GM10847 (cell line): ENCODE measurements around the gene DNAJB13.

Experiments used
- POLR2A ChIP-seq: IDR thresholded peaks from 2 replicates; pipeline ENCODE4 v1.6.1; 2011; ENCODE audit not compliant: insufficient read length; ENCODE audit errors: extremely low read depth

Gene DNAJB13

DNA sequence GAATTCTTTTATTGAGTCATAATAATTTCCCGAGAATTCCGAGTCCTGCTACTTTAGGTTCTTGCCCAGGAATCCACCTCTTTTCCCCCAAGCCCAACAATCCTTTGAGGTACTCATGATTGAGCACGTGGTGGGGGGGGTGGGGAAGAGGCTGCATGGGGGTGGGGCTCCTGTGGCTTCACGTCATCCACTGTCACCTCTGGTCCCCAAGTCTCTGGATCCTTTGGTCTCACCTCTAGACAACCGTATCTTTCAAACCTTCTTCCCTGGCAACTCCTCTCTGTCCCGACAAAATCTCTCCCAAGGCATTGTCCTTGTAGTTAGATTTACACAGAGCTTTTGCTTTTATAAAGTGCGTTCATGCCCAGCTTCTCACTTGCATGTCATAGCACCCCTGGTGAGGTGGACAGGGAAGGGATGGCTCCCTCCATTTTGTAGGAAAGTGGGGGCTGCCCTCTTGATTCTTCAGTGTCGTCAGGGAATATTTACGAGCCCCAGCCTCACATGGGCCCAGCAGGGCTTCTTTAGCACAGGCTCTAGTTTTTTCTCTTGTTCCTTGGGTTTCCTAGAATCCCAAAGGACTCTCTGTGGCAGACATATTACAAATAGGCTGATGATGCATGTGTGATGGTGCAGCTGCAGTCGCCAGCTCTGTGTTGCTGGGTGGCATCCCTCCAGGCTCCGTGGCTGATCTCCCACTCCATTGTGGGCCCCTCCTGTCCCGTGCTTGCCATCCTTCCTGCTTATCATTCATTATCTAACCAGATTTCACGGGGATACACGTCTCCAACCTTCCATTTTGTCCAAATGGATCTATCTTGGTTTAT is 49.7 kb downstream of the DNAJB13 start:
- no peak for TF ChIP-seq POLR2A

- no peak for TF ChIP-seq POLR2A
These were observed 51.0 kb downstream of the DNAJB13 start for GRCh38 chr11:74001822-74002286.

GRCh38 chr11:74002832-74003231 is 52.0 kb downstream of the DNAJB13 start:
- TF ChIP-seq POLR2A, result no peak

- TF ChIP-seq POLR2A, result no peak
These were observed 53.3 kb downstream of the DNAJB13 start for GRCh38 chr11:74004046-74004695.

DNA sequence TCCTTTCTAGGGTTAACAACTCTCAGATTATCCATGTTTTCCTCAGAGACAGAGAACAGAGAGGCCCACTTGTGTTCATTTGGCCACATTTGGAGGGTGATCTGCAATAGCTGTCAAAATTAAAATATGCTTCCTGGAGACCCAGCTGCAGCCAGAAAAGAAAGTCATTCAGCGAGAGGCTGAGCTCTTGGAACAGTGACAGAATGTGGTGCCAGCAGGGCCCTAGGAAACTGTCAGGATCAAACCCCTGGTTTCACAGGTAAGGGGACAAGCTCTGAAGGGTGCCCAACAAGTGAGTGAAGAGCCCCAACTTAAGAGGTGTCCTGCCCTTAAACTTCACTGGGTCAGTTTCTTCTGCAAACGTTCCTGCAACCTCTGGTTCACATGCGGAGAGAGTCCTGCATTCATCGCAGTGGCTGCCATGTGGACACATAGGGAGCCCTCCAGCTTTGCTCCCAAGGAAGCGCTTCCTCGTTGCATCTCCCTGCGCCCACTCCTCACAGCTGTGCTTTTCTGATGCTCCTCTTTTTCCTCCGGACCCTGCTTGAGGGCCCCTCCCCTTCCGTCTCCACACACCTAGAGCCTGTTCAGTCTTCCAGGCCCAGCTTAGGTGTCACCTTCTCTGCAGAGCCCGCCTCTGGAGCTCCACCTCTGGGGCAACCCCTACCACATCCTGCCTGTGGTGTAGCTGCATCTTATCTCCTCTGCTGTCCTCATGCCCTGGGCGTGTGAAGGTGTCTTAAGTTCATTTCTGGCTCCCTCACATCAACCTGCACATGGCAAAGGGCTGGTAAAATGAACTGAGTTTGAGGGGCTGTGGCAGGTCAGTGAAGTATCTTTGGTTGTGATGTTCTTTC is 54.2 kb downstream of the DNAJB13 start:
- TF ChIP-seq POLR2A, result no peak

GRCh38 chr11:74005721-74006517 is 55.1 kb downstream of the DNAJB13 start:
- no peak for TF ChIP-seq POLR2A

DNA sequence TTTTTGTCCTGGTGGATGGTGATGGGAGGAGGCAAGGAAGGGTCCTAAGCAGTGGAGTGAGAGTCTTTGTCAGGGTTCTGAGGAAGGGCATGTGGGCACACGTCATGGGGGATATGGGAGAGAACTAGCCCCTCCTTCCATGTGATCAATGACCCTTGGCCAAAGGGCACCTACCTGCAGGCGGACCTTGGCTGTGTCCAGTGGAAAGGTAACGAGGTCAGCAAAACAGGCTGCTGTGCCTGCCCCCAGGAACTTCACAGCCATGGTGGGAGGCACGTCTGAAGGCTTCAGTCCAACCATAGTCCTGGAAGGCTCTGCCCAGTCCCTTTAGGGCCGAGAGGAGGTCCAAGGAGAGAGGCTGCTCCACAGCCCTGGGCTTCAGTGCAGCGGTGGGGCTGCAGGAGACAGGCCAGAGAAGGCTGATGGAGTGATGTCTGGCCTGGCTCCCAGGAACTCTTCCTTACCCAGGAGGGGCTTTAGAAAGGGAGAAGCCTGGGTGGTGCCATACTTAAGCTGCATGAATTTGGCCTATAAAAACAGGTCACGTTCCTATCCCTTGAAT is 56.0 kb downstream of the DNAJB13 start:
- TF ChIP-seq POLR2A, result no peak

GRCh38 chr11:74007691-74008372 is 57.0 kb downstream of the DNAJB13 start:
- no peak for TF ChIP-seq POLR2A

- no peak for TF ChIP-seq POLR2A
These were observed 57.8 kb downstream of the DNAJB13 start, which contains the start of gene UCP3 for GRCh38 chr11:74008373-74009229. TSS of gene UCP3 (minus strand) at chr11:74009085. CDS start at chr11:74007042, 2,043 bp downstream.

DNA sequence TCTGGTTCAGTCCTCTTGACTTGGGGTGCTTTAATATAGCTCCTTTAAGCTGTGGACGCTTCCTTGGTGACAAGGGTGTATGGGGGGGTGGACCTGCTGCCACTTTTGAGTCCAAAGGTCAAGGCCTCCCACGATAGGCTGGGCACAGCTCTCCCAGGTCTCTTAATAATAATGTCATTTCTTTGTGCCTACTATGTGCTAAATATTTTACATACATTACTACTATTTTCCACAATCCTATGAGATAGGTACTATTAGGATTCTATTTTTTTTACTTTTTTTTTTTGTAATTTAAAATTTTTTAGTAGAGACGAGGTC is 58.4 kb downstream of the DNAJB13 start:
- TF ChIP-seq POLR2A, result no peak

DNA sequence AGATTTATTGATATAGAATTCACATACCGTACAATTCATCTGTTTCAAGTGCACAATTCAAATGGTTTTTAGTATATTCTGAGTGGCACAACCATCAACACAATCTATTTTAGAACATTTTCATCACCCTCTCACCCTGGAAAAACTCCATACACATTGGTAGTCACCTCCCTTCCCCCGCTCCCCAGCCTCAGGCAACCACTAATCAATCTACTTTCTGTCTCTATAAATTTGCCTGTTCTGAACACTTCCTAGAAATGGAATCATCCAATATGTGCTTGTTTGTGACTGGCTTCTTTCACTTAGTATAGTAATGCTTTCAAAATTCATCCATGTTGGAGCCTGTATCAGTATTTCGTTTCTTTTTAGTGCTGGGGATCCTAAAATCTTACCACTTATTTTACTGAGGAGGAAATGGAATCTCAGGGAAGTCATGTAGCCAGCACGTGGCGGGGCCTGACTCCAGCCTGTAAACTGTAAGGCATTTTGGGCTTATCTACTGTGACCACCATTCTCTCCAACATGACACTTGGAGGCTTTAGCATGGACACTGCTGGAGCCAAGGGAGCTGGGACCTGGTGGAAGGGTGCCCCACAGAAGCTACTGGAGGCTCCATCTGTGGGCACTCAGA is 59.0 kb downstream of the DNAJB13 start:
- no peak for TF ChIP-seq POLR2A

DNA sequence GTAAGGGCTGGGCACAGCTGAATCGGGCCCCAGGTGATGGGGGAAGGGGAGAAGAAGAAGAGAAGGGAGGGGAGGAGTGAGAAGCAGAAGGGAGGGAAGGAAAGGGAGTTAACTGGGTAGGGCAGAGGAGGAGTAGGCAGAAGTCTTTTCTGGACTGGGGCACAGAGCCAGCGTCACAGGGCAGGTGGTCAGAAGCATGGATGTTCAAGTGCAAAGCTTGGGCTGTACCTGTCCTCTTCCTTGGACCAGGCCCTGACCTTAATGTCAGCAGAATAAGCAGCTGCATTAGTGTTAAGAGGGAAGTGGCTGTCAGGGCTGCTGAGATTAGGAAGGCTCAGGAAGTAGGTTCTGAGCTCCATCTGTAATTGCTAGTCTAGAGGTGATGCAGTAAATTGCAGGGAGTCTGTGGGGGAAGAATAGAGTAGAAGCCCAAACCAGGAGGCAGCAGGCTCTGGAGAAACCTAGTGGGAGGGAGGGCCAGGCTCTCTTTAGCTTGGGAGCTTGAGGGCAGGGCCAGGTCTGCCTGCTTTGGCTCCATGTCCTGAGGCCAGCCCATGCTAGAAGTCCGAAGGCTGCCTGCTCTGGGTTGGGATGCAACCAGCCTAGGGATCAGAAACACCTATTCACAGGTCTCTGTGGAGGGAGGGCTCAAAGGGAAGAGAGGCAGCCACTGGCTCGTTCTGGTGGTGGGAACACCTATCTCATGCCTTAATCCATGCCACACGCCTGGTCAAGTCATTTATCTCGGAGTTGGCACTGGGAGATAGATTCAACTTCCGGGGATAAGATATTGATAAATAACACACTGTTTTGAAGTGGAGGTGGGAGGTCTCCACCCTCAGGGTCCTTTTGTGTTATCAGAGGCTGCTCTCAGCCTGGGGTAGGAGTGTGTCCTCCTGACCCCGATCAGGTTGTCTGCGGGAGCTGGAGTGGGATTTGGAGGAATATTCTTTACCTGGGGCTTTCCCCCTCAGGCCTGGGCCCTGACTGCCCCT is 59.8 kb downstream of the DNAJB13 start:
- TF ChIP-seq POLR2A, result no peak
